Bronchial epithelial cell (primary cell): ENCODE results near the gene MSH5. TPM values are rescaled to one million over a fixed set of nuclear protein-coding genes. Genes with fewer than 3 reads are reported as not detected.

Source experiments
- DNase-seq: peaks from one replicate; pipeline ENCODE4 v3.0.0-alpha.2; 2010; ENCODE audit warnings: low read depth
- FAIRE-seq: peaks from 2 replicates; lab custom pipeline; 2011; peaks lifted over from hg19 to GRCh38; lab: Jason Lieb, UNC
- H3K27me3 ChIP-seq: 2 replicates; pipeline ENCODE4 v1.5.1; 2011; ENCODE audit warnings: low read length; ENCODE audit not compliant: control insufficient read depth, insufficient read depth
- H3K36me3 ChIP-seq: 2 replicates; pipeline ENCODE4 v1.5.1; 2011; ENCODE audit warnings: low read length; ENCODE audit not compliant: control insufficient read depth, insufficient read depth
- H3K4me3 ChIP-seq: 2 replicates; pipeline ENCODE4 v1.5.1; 2011; ENCODE audit warnings: mild to moderate bottlenecking, low read depth, low read length, control low read depth
- total RNA-seq: library from RNA; depleted of rRNA; stranded (reverse); fragments of >200 nt; gene quantifications from 2 replicates; pipeline ENCODE4 v1.2.1, GENCODE V29; 2014
- TF ChIP-seq, protein P1 (sequence below): IDR thresholded peaks from 2 replicates; pipeline ENCODE4 v1.5.1; 2011; ENCODE audit warnings: mild to moderate bottlenecking, moderate library complexity, low read length, control low read depth, inconsistent platforms; ENCODE audit not compliant: insufficient read depth, severe bottlenecking

MSH5 gene
- total RNA-seq, 1 donor from 2014 or later: 3.4 TPM

GRCh38 chr6:31777667-31778050 lies 37.9 kb downstream of the MSH5 start:
- TF ChIP-seq, protein P1, sequence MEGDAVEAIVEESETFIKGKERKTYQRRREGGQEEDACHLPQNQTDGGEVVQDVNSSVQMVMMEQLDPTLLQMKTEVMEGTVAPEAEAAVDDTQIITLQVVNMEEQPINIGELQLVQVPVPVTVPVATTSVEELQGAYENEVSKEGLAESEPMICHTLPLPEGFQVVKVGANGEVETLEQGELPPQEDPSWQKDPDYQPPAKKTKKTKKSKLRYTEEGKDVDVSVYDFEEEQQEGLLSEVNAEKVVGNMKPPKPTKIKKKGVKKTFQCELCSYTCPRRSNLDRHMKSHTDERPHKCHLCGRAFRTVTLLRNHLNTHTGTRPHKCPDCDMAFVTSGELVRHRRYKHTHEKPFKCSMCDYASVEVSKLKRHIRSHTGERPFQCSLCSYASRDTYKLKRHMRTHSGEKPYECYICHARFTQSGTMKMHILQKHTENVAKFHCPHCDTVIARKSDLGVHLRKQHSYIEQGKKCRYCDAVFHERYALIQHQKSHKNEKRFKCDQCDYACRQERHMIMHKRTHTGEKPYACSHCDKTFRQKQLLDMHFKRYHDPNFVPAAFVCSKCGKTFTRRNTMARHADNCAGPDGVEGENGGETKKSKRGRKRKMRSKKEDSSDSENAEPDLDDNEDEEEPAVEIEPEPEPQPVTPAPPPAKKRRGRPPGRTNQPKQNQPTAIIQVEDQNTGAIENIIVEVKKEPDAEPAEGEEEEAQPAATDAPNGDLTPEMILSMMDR: no peak
- peaks cover 27% of the 10 kb centered on the region for H3K36me3 ChIP-seq
- H3K27me3 ChIP-seq: no peaks in the 10 kb centered on the region
- FAIRE-seq: no peak
- no peak for DNase-seq
- no peak overlapping the region for H3K4me3 ChIP-seq

DNA sequence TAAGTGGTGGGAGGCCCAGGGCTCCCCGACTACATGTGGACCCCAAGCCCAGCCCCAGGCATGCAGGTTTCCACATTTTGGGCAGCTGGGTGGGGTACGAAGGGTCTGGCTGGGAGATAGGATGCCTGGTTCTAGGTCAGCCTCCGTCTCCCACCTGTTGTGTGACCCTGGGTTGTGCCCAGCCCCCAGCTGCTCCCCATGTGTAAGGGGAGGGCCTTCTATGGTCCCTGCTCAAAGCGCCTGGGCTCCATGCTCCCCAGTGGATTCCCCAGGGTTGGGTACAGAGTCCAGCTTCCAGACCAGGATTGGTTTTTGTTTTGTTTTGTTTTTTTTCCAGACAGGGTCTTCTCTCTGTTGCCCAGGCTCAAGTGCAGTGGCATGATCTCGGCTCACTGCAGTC lies 38.4 kb downstream of the MSH5 start:
- H3K27me3 ChIP-seq: no peaks in the 10 kb centered on the region
- H3K4me3 ChIP-seq: no peak overlapping the region
- FAIRE-seq (no peak), DNase-seq (no peak)
- TF ChIP-seq, protein P1: no peak
- peaks cover 31% of the 10 kb centered on the region for H3K36me3 ChIP-seq

DNA sequence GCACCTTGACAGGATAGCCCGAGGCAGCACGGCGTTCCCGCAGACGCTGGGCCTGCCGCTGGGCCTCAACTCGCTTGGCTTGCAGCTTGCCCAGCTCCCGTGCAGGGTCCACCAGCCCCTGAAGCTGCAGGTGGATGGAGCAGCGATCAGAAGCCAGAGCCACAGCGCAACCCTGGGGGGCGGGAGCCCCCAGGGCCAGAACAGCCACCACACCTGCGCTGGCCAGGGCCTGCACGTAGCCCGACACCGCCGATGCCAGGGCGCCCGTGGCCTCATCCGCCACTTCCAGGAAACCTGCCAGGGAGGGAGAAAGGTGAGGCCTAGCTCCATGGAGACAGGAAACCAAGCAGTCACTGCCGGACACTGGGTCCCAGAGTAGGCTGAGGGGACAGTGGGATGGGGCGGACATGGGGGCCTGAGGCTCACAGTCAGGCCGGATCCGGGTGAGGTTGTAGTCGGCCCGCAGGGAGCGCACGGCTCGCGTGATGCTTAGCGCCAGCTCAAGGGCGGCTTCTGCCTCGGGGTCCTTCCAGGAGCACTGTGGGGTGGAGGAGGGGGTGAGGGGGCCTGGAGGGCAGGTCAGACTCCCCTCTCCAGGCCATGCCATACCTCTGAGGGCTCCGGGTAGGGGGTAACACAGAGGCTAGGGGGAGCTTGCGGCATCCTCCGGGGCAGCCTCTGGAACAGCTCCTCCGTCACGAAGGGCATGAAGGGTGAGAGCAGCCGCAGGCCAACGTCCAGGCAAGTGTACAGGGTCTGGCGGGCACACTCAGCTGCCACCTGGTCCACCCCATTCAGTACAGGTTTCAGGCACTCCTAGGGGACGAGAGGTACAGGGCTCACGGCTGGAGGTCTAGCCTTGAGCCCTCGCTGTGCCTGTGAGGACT lies 39.4 kb downstream of the MSH5 start:
- Histone ChIP-seq H3K4me3 (no peak overlapping the region), H3K27me3 (no peaks in the 10 kb centered on the region), H3K36me3 (peaks cover 35% of the 10 kb centered on the region)
- DNase-seq: no peak
- TF ChIP-seq, protein P1: no peak
- FAIRE-seq: no peak

GRCh38 chr6:31779908-31780307 lies 40.1 kb downstream of the MSH5 start:
- DNase-seq: no peak
- TF ChIP-seq, protein P1: no peak
- Histone ChIP-seq H3K36me3 (peaks cover 41% of the 10 kb centered on the region), H3K27me3 (no peaks in the 10 kb centered on the region), H3K4me3 (no peak overlapping the region)
- FAIRE-seq: no peak

GRCh38 chr6:31780507-31781243 lies 40.9 kb downstream of the MSH5 start:
- H3K4me3 ChIP-seq: no peak overlapping the region
- H3K27me3 ChIP-seq: no peaks in the 10 kb centered on the region
- peaks cover 48% of the 10 kb centered on the region for H3K36me3 ChIP-seq
- DNase-seq (no peak), FAIRE-seq (no peak)
- TF ChIP-seq, protein P1: no peak
